Cardiac muscle cell (in vitro differentiated cells and primary cell): ENCODE data around the gene GRIP1. TPM values are rescaled to one million over a fixed set of nuclear protein-coding genes. Genes with fewer than 3 reads are reported as not detected.

Source experiments
- DNase-seq, 2 donors: peaks; one replicate each; pipeline versions ENCODE4 v3.0.0 to v3.0.0-alpha.2; 2010 to 2017; ENCODE audit warnings: low read depth in 1 of 2, low spot score in 1 of 2
- H3K27ac ChIP-seq: fragments of 200-600 bp; sonication (generic); 2 replicates; pipeline ENCODE4 v1.5.1; 2016
- H3K27me3 ChIP-seq: fragments of 200-600 bp; sonication (generic); 2 replicates; pipeline ENCODE4 v1.6.0; 2016; ENCODE audit warnings: control low read depth
- H3K36me3 ChIP-seq: fragments of 200-600 bp; sonication (generic); 2 replicates; pipeline ENCODE4 v1.5.1; 2016; ENCODE audit warnings: control low read depth
- H3K4me1 ChIP-seq: fragments of 200-600 bp; sonication (generic); 2 replicates; pipeline ENCODE4 v1.8.1; 2017; ENCODE audit warnings: low read depth, mild to moderate bottlenecking, mixed run types
- H3K4me3 ChIP-seq: fragments of 200-600 bp; sonication (generic); 2 replicates; pipeline ENCODE4 v1.5.1; 2016; ENCODE audit warnings: mild to moderate bottlenecking
- H3K9me3 ChIP-seq: fragments of 200-600 bp; sonication (generic); 2 replicates; pipeline ENCODE4 v1.5.1; 2017; ENCODE audit warnings: low read depth, mild to moderate bottlenecking, control low read depth
- polyA plus RNA-seq: library from polyadenylated mRNA; unstranded; fragments of >200 nt; fragmentation: Nextera tagmentation; extraction: Ambion mirVana; gene quantifications from 2 replicates; pipeline ENCODE4 v1.2.1, GENCODE V29; 2016
- total RNA-seq: library from RNA; depleted of rRNA; stranded (reverse); fragments of >200 nt; gene quantifications from 2 replicates; pipeline ENCODE4 v1.2.3, GENCODE V29; 2016
- TF ChIP-seq, protein P1 (sequence below): IDR thresholded peaks from 2 replicates; pipeline ENCODE4 v1.5.1; 2012; ENCODE audit warnings: low read depth, mild to moderate bottlenecking, low read length

The GRIP1 gene
- total and polyA plus RNA-seq, 2 experiments from 2014 or later = 2.6 to 5.2 TPM

- no peaks in the 10 kb centered on the region for H3K4me1 ChIP-seq
- H3K9me3 ChIP-seq = no peaks in the 10 kb centered on the region
- H3K27me3 ChIP-seq = no peaks in the 10 kb centered on the region
- no peak overlapping the region for H3K27ac ChIP-seq
- no peak for DNase-seq
- TF ChIP-seq, protein P1, sequence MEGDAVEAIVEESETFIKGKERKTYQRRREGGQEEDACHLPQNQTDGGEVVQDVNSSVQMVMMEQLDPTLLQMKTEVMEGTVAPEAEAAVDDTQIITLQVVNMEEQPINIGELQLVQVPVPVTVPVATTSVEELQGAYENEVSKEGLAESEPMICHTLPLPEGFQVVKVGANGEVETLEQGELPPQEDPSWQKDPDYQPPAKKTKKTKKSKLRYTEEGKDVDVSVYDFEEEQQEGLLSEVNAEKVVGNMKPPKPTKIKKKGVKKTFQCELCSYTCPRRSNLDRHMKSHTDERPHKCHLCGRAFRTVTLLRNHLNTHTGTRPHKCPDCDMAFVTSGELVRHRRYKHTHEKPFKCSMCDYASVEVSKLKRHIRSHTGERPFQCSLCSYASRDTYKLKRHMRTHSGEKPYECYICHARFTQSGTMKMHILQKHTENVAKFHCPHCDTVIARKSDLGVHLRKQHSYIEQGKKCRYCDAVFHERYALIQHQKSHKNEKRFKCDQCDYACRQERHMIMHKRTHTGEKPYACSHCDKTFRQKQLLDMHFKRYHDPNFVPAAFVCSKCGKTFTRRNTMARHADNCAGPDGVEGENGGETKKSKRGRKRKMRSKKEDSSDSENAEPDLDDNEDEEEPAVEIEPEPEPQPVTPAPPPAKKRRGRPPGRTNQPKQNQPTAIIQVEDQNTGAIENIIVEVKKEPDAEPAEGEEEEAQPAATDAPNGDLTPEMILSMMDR = no peak
- no peaks in the 10 kb centered on the region for H3K36me3 ChIP-seq
- H3K4me3 ChIP-seq = no peak overlapping the region
These were observed 128.2 kb downstream of the GRIP1 start for GRCh38 chr12:66550626-66551025.

DNA sequence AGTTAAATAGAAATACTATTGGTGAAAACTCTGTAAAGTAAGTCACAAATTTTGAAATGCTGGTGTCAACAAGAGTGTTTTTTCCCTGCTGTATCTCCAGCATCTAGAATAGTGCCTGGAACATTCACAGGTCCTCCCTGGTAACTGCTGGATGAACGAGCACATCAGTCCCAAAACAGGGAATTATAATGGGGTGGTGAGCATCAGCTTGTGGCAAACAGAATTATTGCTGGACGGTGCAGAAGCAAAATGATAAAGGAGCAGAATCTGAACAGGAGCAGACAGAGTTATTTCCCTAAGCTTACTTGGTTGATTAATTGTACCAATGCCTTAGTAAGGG lies 129.9 kb downstream of the GRIP1 start:
- Histone ChIP-seq H3K9me3 (no peaks in the 10 kb centered on the region), H3K4me3 (no peak overlapping the region), H3K4me1 (no peaks in the 10 kb centered on the region), H3K27ac (no peak overlapping the region), H3K27me3 (no peaks in the 10 kb centered on the region), H3K36me3 (no peaks in the 10 kb centered on the region)
- no peak for DNase-seq
- TF ChIP-seq, protein P1 = peak; percentile 1

GRCh38 chr12:66548338-66549049 lies 130.4 kb downstream of the GRIP1 start:
- Histone ChIP-seq H3K4me1 (no peaks in the 10 kb centered on the region), H3K27ac (no peak overlapping the region), H3K36me3 (no peaks in the 10 kb centered on the region), H3K27me3 (no peaks in the 10 kb centered on the region), H3K4me3 (no peak overlapping the region), H3K9me3 (no peaks in the 10 kb centered on the region)
- TF ChIP-seq, protein P1 = peak; percentile 24
- peak in 1 of 2 donors; percentile 11 for DNase-seq

- H3K27ac ChIP-seq = no peak overlapping the region
- H3K4me1 ChIP-seq = no peaks in the 10 kb centered on the region
- TF ChIP-seq, protein P1 = no peak
- H3K9me3 ChIP-seq = no peaks in the 10 kb centered on the region
- DNase-seq = no peak
- no peak overlapping the region for H3K4me3 ChIP-seq
- H3K27me3 ChIP-seq = no peaks in the 10 kb centered on the region
- no peaks in the 10 kb centered on the region for H3K36me3 ChIP-seq
These were observed 137.4 kb downstream of the GRIP1 start for GRCh38 chr12:66541426-66541825.

DNA sequence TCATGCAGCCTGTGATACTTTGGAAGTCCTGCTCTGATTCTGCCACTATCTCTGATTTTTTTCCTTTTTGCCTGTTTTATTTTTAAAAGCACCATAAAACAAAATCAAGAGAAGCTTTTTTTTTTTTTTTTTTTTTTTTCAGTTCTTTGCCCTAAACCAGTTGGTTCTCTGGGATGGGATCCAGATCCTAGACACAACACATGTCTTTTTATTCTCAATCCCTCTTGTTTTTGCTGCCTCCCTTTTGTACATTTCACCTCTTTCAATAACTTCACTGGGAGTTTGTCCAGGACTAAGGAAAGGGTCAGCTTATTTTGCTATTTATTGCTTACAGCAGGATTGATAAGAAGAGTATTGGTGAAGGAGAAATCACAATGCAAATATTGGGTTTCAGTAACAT lies 139.4 kb downstream of the GRIP1 start:
- Histone ChIP-seq H3K36me3 (no peaks in the 10 kb centered on the region), H3K4me1 (no peaks in the 10 kb centered on the region), H3K27ac (no peak overlapping the region), H3K9me3 (no peaks in the 10 kb centered on the region), H3K27me3 (no peaks in the 10 kb centered on the region), H3K4me3 (no peak overlapping the region)
- DNase-seq = no peak
- TF ChIP-seq, protein P1 = no peak
